ENCODE results near the gene GADD45G.

Gene GADD45G

GRCh38 chr9:89610391-89610925, 5.6 kb downstream of the GADD45G start:
- DNase-seq: no peak

- DNase-seq: no peak
These were observed 6.6 kb downstream of the GADD45G start for GRCh38 chr9:89611425-89611824.

- DNase-seq: no peak
These were observed 7.9 kb downstream of the GADD45G start for GRCh38 chr9:89612566-89613278.

GRCh38 chr9:89613912-89614892, 9.4 kb downstream of the GADD45G start:
- no peak for DNase-seq

GRCh38 chr9:89615661-89616060, 10.8 kb downstream of the GADD45G start:
- DNase-seq: no peak

GRCh38 chr9:89616411-89616810, 11.6 kb downstream of the GADD45G start:
- DNase-seq: no peak

- DNase-seq: no peak
These were observed 13.2 kb downstream of the GADD45G start for GRCh38 chr9:89617978-89618377.

GRCh38 chr9:89619019-89619418, 14.2 kb downstream of the GADD45G start:
- peak; percentile 45 to 60 for DNase-seq

- DNase-seq: no peak
These were observed 14.8 kb downstream of the GADD45G start for GRCh38 chr9:89619424-89620138.

- no peak for DNase-seq
These were observed 16.2 kb downstream of the GADD45G start for GRCh38 chr9:89621031-89621430.

- DNase-seq: no peak
These were observed 16.9 kb downstream of the GADD45G start for GRCh38 chr9:89621676-89622075.

- peak in 1 of 2 experiments; percentile 32 for DNase-seq
These were observed 18.4 kb downstream of the GADD45G start for GRCh38 chr9:89622933-89623861.

- DNase-seq: no peak
These were observed 19.2 kb downstream of the GADD45G start for GRCh38 chr9:89623925-89624420.

- DNase-seq: no peak
These were observed 21.2 kb downstream of the GADD45G start for GRCh38 chr9:89625721-89626687.

- DNase-seq: no peak
These were observed 22.0 kb downstream of the GADD45G start for GRCh38 chr9:89626741-89627265.

- no peak for DNase-seq
These were observed 23.8 kb downstream of the GADD45G start for GRCh38 chr9:89628601-89629000.

- no peak for DNase-seq
These were observed 24.5 kb downstream of the GADD45G start for GRCh38 chr9:89629081-89629976.

GRCh38 chr9:89630508-89630907, 25.7 kb downstream of the GADD45G start:
- DNase-seq: no peak

- DNase-seq: no peak
These were observed 26.6 kb downstream of the GADD45G start for GRCh38 chr9:89631384-89631783.
